GM21515 (cell line): ENCODE results near the gene ATP8A2.
"Not testable (repeated sequence)": the region's sequence is repeated elsewhere in the genome, so short reads cannot be mapped to it uniquely, and the experiment has no call there.

Experiments used
- ATAC-seq: cut with Tn5 transposase; IDR thresholded peaks from one replicate; pipeline ENCODE4 v1.9.1; 2021; ENCODE audit not compliant: unreplicated experiment

Gene ATP8A2

GRCh38 chr13:26051657-26052311 is 680.0 kb downstream of the ATP8A2 start, which contains the start of gene SHISA2:
Gene SHISA2 (minus strand): TSS chr13:26052016. CDS start chr13:26050975, 1,041 bp downstream.
- no peak for ATAC-seq

DNA sequence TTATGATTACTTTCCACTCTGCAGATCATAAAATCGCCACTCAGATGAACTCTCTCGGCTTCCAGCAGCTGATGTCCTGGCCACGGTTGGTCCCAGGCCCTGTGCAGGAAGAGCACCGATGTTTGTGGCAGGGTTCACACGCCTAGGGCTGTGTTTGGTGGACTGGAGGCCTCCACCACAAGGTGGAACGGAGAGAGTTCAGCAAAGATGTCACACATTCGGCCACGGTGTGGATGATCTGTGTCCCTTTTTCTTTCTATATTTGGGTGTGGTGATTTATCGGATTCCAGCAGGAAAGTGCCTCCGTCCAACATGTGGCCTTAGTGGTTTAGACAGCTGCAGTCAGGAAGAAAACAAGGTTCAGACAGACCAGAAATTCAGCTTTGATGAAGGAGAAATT is 680.6 kb downstream of the ATP8A2 start:
- no peak for ATAC-seq

GRCh38 chr13:26053418-26053980 is 681.7 kb downstream of the ATP8A2 start:
- no peak for ATAC-seq

DNA sequence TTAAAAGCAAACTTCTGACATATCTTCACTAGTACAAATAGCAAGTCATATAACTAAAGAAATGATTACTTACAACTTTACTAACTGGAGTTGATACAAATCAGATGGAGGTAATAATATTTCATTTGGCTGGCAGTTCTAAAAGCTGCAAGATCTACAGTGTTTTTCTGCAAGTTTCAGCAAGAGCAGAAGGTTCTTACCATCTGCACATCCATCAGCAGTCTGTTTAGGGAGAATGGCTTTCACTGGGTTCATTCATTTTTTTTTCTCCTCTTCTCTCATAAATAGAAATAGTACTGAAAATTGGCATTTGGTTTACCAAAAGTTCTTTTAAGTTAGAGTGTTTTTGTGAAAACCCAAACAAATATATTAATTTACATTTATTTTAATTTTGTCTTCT is 683.1 kb downstream of the ATP8A2 start:
- ATAC-seq = no peak

GRCh38 chr13:26058704-26059103 is 686.9 kb downstream of the ATP8A2 start:
- ATAC-seq = no peak

GRCh38 chr13:26060357-26060756 is 688.6 kb downstream of the ATP8A2 start:
- no peak for ATAC-seq

DNA sequence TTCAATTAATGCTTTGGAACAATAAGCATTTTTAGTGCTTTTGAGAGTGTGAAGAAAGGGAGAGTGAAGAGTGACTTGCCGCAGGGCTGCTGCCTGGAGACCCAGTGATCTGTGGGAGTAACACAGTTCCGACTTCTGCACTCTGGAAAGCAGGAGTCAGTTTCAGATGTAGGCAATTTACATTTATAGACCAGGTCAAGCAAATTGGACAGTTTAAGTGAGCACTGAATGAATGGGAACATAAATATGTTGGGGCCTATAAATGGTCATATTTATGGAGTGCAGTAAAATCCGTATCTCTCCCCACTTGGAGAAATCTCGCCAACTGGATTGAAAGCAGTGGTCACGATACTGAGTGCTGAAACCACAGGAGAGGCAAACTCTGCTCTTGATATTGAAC is 689.5 kb downstream of the ATP8A2 start:
- ATAC-seq = no peak

DNA sequence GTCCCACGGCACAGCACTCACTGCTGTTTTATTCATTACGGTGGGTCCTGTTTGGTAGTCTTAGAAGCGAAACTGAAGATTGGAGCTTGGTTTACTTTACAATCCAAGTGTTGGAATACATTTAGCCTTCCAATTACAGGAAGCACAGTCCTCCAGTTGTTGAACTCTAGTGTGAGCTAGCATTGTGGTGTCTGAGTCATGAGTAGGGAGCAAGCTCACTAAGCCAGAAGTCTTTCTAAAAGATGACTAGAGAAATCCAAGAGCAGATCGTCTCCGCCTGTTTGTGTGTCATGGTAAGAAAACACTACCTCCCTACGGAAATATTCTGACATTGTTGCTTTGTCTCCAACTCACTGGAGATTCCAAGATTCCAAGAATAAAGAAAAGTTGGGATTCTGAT is 690.2 kb downstream of the ATP8A2 start:
- ATAC-seq = no peak

DNA sequence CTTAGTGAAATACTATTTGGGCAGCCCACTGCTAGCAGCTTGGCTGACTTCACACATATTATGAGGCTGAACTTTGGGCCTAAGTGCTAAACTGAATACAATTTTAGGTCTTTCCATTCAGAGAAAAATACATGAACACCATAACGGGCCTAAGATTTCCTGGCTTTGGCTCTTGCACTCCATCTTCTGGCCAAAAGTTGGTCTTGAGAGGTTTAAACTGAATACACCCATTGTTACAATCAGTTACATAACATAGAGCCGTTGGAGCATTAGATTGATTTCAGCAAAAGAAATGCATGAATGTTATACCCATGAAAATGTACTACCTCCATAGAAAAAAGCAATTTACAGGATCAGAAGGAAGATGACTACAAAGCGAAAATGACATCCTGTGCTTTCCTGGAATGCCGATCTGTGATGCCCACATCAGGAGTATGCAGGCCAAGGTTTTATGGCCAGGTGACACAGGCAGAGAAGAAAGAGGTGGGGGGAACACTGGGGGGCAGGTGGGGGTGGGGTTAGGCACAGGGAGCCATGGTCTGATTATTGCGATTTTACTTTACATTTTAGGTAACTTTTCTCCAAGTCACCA is 691.2 kb downstream of the ATP8A2 start:
- no peak for ATAC-seq

DNA sequence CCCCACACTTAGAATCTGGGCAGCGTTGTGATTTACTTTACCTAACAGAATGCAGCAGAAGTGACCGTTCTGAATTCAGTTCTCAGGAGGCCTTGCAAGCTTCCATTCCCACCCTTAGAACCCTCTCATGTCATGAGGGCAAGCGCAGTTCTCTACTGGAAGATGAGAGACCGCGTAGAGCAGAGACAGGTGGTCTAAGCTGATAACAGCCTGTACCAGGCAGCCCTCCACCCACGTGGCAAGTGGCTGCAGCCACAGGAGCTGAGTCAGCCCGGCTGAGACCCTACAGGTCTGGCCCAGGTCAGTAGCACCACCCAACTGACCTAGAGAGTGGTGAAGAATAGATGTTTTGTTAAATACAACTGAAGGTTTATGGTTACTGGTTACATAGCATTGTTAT is 694.7 kb downstream of the ATP8A2 start:
- not testable (repeated sequence) for ATAC-seq

DNA sequence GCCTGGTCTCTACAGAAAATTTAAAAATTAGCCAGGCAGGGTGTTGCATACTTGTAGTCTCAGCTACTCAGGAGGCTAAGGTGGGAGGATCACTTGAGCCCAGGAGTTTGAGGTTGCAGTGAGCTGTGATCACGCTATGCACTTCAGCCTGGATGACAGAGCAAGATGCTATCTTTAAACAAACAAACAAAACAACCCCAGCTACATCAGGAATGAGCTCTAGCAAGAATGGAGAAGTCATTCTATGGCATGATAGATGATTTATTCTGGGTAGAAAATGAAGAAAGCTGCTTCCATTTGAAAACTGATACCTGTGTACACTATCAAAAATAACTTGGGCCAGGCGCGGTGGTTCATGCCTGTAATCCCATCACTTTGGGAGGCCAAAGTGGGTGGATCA is 695.8 kb downstream of the ATP8A2 start:
- no peak for ATAC-seq

DNA sequence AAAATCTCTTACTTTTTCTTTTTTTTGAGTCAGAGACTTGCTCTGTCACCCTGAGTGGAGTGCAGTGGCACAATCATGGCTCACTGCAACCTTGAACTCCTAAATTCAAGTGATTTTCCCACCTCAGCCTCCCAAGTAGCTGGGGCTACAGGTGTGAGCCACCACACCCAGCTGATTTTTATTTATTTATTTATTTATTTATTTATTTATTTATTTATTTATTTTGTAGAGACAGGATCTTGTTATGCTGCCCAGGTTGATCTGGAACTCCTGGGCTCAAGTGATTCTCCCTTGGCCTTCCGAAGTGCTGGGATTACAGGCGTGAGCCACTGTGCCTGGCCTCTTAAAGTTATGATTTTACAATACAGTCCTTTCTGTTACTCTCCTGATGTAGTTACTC is 696.6 kb downstream of the ATP8A2 start:
- ATAC-seq = not testable (repeated sequence)

DNA sequence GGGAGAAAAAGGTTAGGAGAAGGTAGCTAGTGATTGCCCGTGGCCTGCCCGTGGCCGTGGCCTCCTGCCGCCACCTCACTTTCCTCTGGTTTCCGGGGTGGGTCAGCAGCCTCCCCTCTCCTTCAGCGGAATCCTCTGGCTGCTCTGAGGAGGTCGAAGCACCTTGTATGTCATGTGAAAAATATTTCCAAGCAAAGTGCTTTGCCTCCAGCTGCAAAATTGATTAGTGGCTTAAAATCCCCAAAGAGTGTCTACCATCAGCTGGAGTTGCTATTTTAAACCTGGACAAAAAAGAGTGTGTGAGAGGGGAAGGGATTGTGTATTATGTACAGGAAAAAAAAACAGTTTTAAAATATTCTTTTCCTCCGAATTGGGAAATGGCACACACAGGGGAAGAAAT is 697.9 kb downstream of the ATP8A2 start:
- not testable (repeated sequence) for ATAC-seq

- no peak for ATAC-seq
These were observed 699.9 kb downstream of the ATP8A2 start for GRCh38 chr13:26071691-26072090.

- ATAC-seq = not testable (repeated sequence)
These were observed 700.6 kb downstream of the ATP8A2 start for GRCh38 chr13:26072335-26072734.

DNA sequence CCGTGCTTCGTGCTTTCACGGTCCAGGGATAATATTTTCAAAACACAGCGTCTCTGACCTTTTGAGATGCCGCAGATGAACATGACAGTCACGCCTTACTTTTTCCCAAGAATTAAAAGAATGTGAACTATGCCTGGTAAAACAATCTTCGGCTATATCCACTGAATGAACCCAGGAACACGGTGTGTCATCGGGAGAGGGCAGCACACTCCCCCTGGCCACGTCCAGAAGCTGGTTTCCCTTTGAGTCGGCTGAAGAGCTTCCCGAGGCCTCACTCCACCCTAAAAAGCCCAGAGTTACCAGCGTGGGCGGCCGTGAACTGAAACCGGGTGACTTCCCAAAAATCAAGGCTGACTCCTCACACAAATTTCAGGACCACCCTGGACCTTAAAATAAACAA is 702.9 kb downstream of the ATP8A2 start:
- no peak for ATAC-seq
